OCI-LY1 (cell line): ENCODE results near the gene PTPRN2.

Source experiments
- H2AFZ ChIP-seq: fragments of 200-600 bp; sonication (generic), shearing (Covaris generic); 2 replicates; pipeline ENCODE4 v1.6.0; 2014; ENCODE audit warnings: antibody characterized with exemption, mild to moderate bottlenecking, low read length
- H3F3A ChIP-seq: fragments of 200-600 bp; sonication (generic), shearing (Covaris generic); 2 replicates; pipeline ENCODE4 v1.6.0; 2014; ENCODE audit warnings: mild to moderate bottlenecking, antibody characterized with exemption, low read length, moderate library complexity; ENCODE audit not compliant: insufficient read depth
- H3K27ac ChIP-seq: fragments of 200-600 bp; sonication (generic); 2 replicates; pipeline ENCODE4 v1.5.1; 2014; ENCODE audit warnings: low read length, mixed run types, mild to moderate bottlenecking, low read depth; ENCODE audit not compliant: poor library complexity, severe bottlenecking
- H3K27me3 ChIP-seq: fragments of 200-600 bp; sonication (generic); 2 replicates; pipeline ENCODE4 v1.6.0; 2014; ENCODE audit warnings: antibody characterized with exemption, mild to moderate bottlenecking, low read length, moderate library complexity; ENCODE audit not compliant: insufficient read depth
- H3K36me3 ChIP-seq: fragments of 200-600 bp; sonication (generic); 2 replicates; pipeline ENCODE4 v1.6.1; 2014; ENCODE audit warnings: mild to moderate bottlenecking, antibody characterized with exemption, low read length, moderate library complexity, mixed read lengths; ENCODE audit not compliant: insufficient read depth
- H3K4me1 ChIP-seq: fragments of 200-600 bp; sonication (generic); 2 replicates; pipeline ENCODE4 v1.5.1; 2014; ENCODE audit warnings: mild to moderate bottlenecking, low read length, moderate library complexity; ENCODE audit not compliant: insufficient read depth, severe bottlenecking
- H3K4me2 ChIP-seq: fragments of 200-600 bp; sonication (generic), shearing (Covaris generic); 2 replicates; pipeline ENCODE4 v1.6.1; 2014; ENCODE audit warnings: low read length
- H3K4me3 ChIP-seq: fragments of 200-600 bp; sonication (generic); 2 replicates; pipeline ENCODE4 v1.5.1; 2014; ENCODE audit warnings: low read length, low read depth, mild to moderate bottlenecking, mixed read lengths; ENCODE audit not compliant: poor library complexity, severe bottlenecking
- H3K79me2 ChIP-seq: fragments of 200-600 bp; shearing (Covaris generic); 2 replicates; pipeline ENCODE4 v1.6.1; 2016; ENCODE audit warnings: mixed run types, low read length, mixed read lengths; ENCODE audit not compliant: insufficient read depth
- H3K9ac ChIP-seq: fragments of 200-600 bp; sonication (generic), shearing (Covaris generic); 2 replicates; pipeline ENCODE4 v1.6.1; 2014; ENCODE audit warnings: mild to moderate bottlenecking, low read length, mixed read lengths
- H3K9me2 ChIP-seq: fragments of 200-600 bp; sonication (generic), shearing (Covaris generic); 2 replicates; pipeline ENCODE4 v1.6.1; 2014; ENCODE audit warnings: low read depth, mild to moderate bottlenecking, low read length, mixed read lengths
- H3K9me3 ChIP-seq: fragments of 200-600 bp; shearing (Covaris generic); 2 replicates; pipeline ENCODE4 v1.6.1; 2014; ENCODE audit warnings: low read length, mixed read lengths
- H4K20me1 ChIP-seq: fragments of 200-600 bp; sonication (generic), shearing (Covaris generic); 2 replicates; pipeline ENCODE4 v1.6.0; 2016; ENCODE audit warnings: mild to moderate bottlenecking, low read length; ENCODE audit not compliant: insufficient read depth
- EZH2 ChIP-seq: fragments of 200-600 bp; sonication (generic), shearing (Covaris generic); IDR thresholded peaks from 2 replicates; pipeline ENCODE4 v1.8.0; 2017; ENCODE audit warnings: borderline replicate concordance, mixed run types, mild to moderate bottlenecking, antibody characterized with exemption, low read length, moderate library complexity, mixed read lengths
- TF ChIP-seq, protein P1 (sequence below): fragments of 200-600 bp; sonication (generic), shearing (Covaris generic); IDR thresholded peaks from 2 replicates; pipeline ENCODE4 v1.5.1; 2017; ENCODE audit warnings: mild to moderate bottlenecking, antibody characterized with exemption, low read length, moderate library complexity, mixed read lengths

Gene PTPRN2

DNA sequence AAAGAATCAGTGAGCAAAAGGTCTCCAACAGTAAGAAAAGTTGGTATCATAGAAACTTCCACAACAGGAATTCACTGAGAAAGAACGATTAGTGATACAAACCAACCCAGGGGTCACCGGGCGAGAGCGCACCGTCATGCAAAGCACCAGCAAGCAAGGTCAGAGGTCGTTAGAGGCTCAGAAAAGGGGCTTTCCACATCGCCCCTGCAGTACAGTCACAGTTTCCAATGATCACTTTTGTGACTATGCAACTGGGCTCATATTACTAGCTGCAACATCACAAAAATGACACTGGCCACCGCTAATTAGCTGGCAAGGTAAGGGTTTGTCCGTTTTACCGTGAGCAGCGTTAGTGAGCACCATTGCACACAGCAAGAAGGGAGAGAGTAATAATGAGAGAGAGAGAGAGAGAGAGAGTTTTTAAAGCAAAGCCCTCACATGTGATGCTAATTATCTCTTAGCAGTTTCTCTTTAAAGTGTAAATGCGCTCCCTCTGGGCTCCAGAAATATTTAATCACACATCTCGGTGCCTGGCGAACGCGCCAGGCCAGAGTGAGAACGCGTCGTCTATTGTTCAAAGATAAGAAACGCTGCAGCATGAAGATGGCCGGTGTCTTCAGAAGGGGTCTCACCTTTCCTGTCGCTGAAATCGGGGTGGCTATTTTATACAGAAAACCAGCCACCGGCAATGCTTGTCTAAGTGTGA is 1013.4 kb downstream of the PTPRN2 start:
- no peaks in the 10 kb centered on the region for H3K36me3 ChIP-seq
- no peak overlapping the region for H2AFZ ChIP-seq
- no peak overlapping the region for H3K4me2 ChIP-seq
- no peaks in the 10 kb centered on the region for H3K9me2 ChIP-seq
- no peaks in the 10 kb centered on the region for H3K9me3 ChIP-seq
- H3K9ac ChIP-seq = no peak overlapping the region
- no peak for TF ChIP-seq EZH2
- TF ChIP-seq, protein P1, sequence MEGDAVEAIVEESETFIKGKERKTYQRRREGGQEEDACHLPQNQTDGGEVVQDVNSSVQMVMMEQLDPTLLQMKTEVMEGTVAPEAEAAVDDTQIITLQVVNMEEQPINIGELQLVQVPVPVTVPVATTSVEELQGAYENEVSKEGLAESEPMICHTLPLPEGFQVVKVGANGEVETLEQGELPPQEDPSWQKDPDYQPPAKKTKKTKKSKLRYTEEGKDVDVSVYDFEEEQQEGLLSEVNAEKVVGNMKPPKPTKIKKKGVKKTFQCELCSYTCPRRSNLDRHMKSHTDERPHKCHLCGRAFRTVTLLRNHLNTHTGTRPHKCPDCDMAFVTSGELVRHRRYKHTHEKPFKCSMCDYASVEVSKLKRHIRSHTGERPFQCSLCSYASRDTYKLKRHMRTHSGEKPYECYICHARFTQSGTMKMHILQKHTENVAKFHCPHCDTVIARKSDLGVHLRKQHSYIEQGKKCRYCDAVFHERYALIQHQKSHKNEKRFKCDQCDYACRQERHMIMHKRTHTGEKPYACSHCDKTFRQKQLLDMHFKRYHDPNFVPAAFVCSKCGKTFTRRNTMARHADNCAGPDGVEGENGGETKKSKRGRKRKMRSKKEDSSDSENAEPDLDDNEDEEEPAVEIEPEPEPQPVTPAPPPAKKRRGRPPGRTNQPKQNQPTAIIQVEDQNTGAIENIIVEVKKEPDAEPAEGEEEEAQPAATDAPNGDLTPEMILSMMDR = no peak
- H3K79me2 ChIP-seq = no peaks in the 10 kb centered on the region
- no peaks in the 10 kb centered on the region for H3F3A ChIP-seq
- no peak overlapping the region for H3K4me3 ChIP-seq
- no peak overlapping the region for H3K27ac ChIP-seq
- no peaks in the 10 kb centered on the region for H4K20me1 ChIP-seq
- H3K4me1 ChIP-seq = no peaks in the 10 kb centered on the region
- H3K27me3 ChIP-seq = peaks cover 8% of the 10 kb centered on the region

DNA sequence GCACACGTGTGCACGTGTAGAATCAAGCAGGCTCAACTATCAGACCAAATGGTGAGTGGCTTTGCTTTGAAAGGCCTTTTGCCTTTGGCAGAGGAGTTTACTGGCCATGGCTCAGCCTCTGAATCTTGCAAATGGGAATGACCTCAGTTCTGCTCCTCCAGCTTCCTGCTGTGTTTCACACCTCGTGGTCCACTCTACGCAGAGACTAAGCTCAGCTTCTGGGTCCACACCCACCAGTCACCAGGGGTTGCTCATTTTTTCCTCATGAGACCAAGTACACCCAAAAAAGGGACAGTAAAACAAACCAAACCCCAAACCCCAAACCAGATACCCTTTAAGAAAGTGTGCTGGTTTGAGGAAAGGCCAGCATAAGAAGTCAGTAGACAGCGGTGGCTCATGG is 1014.4 kb downstream of the PTPRN2 start:
- H3K4me2 ChIP-seq = no peak overlapping the region
- no peak overlapping the region for H3K27ac ChIP-seq
- H3K4me1 ChIP-seq = no peaks in the 10 kb centered on the region
- no peaks in the 10 kb centered on the region for H3K9me3 ChIP-seq
- H3K9ac ChIP-seq = no peak overlapping the region
- no peaks in the 10 kb centered on the region for H3K36me3 ChIP-seq
- H3K4me3 ChIP-seq = no peak overlapping the region
- H3F3A ChIP-seq = no peaks in the 10 kb centered on the region
- no peak overlapping the region for H2AFZ ChIP-seq
- no peaks in the 10 kb centered on the region for H3K9me2 ChIP-seq
- H4K20me1 ChIP-seq = no peaks in the 10 kb centered on the region
- H3K27me3 ChIP-seq = peaks cover 8% of the 10 kb centered on the region
- no peaks in the 10 kb centered on the region for H3K79me2 ChIP-seq
- TF ChIP-seq, protein P1 = no peak
- no peak for TF ChIP-seq EZH2

DNA sequence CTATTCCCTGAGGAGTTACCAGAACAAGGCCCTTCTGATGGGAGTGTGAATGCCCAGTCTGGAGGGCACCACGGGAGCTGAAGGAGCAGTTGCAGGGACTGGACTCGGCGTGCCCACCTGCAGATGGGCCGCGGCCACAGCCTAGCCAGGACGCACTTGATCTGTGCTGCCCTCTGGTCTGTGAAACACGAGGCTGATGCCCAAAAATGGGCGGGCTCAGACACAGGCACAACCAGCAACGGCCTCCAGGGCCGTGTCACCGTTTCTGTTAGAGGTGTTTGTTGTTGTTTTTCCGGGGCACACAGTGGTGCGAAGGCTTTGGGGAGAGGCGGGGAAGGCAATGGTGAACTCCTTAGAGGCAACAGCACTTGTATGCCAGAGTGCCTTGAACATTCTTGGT is 1015.0 kb downstream of the PTPRN2 start:
- no peak overlapping the region for H3K9ac ChIP-seq
- H3K4me3 ChIP-seq = no peak overlapping the region
- peaks cover 8% of the 10 kb centered on the region for H3K27me3 ChIP-seq
- H3K36me3 ChIP-seq = no peaks in the 10 kb centered on the region
- H3K27ac ChIP-seq = no peak overlapping the region
- H3K79me2 ChIP-seq = no peaks in the 10 kb centered on the region
- H3K4me2 ChIP-seq = no peak overlapping the region
- no peaks in the 10 kb centered on the region for H3K9me3 ChIP-seq
- no peaks in the 10 kb centered on the region for H4K20me1 ChIP-seq
- no peak overlapping the region for H2AFZ ChIP-seq
- TF ChIP-seq, protein P1 = no peak
- TF ChIP-seq EZH2 = no peak
- no peaks in the 10 kb centered on the region for H3K9me2 ChIP-seq
- H3F3A ChIP-seq = no peaks in the 10 kb centered on the region
- H3K4me1 ChIP-seq = no peaks in the 10 kb centered on the region
